Hepatocyte (in vitro differentiated cells): Measurements from ENCODE around the gene PRND.

Experiments
- CTCF ChIP-seq: fragments of 200-600 bp; sonication (generic); IDR thresholded peaks from 2 replicates; pipeline ENCODE4 v1.5.1; 2016; ENCODE audit warnings: antibody characterized with exemption, mild to moderate bottlenecking; ENCODE audit not compliant: poor library complexity
- EZH2 ChIP-seq: fragments of 200-600 bp; sonication (generic); IDR thresholded peaks from 2 replicates; pipeline ENCODE4 v1.6.1; 2016; ENCODE audit warnings: antibody characterized with exemption, mild to moderate bottlenecking, borderline replicate concordance
- EZH2phosphoT487 ChIP-seq: fragments of 200-600 bp; sonication (generic); IDR thresholded peaks from one replicate; pipeline ENCODE4 v1.6.1; 2018; ENCODE audit warnings: antibody characterized with exemption, mild to moderate bottlenecking, low read depth, moderate library complexity; ENCODE audit not compliant: unreplicated experiment, severe bottlenecking

GRCh38 chr20:4685923-4686221 lies 35.8 kb upstream of the PRND start:
- TF ChIP-seq CTCF (no peak), EZH2phosphoT487 (no peak), EZH2 (no peak)
